Mucosa of stomach (tissue), 1 donor: Measurements from ENCODE around the gene DCAF7.

Experiments
- H3K27me3 ChIP-seq: one replicate; pipeline ENCODE4 v1.7.0; 2013; ENCODE audit warnings: mild to moderate bottlenecking, low read length; ENCODE audit not compliant: control insufficient read depth, insufficient read depth
- H3K36me3 ChIP-seq: one replicate; pipeline ENCODE4 v1.7.0; 2013; ENCODE audit warnings: low read length; ENCODE audit not compliant: control insufficient read depth, insufficient read depth
- H3K4me1 ChIP-seq: one replicate; pipeline ENCODE4 v1.7.0; 2013; ENCODE audit warnings: mild to moderate bottlenecking, low read length; ENCODE audit not compliant: control insufficient read depth, insufficient read depth
- H3K4me3 ChIP-seq: one replicate; pipeline ENCODE4 v1.7.0; 2013; ENCODE audit warnings: low read length
- H3K9ac ChIP-seq: one replicate; pipeline ENCODE4 v1.7.0; 2013; ENCODE audit warnings: mild to moderate bottlenecking, low read length, moderate library complexity
- H3K9me3 ChIP-seq: one replicate; pipeline ENCODE4 v1.7.0; 2013; ENCODE audit warnings: mild to moderate bottlenecking, low read length, moderate library complexity; ENCODE audit not compliant: control insufficient read depth
- donor health status: Pancreatic carcinoma.

DCAF7 gene

GRCh38 chr17:63579633-63580032, 29.4 kb downstream of the DCAF7 start:
- no peaks in the 10 kb centered on the region for H3K27me3 ChIP-seq
- peaks cover 6% of the 10 kb centered on the region for H3K36me3 ChIP-seq
- no peaks in the 10 kb centered on the region for H3K9me3 ChIP-seq
- peaks cover 11% of the 10 kb centered on the region for H3K4me1 ChIP-seq
- H3K9ac ChIP-seq = no peak overlapping the region
- no peak overlapping the region for H3K4me3 ChIP-seq

GRCh38 chr17:63587770-63588169, 37.5 kb downstream of the DCAF7 start:
- H3K9me3 ChIP-seq = no peaks in the 10 kb centered on the region
- H3K4me3 ChIP-seq = no peak overlapping the region
- H3K9ac ChIP-seq = no peak overlapping the region
- no peaks in the 10 kb centered on the region for H3K27me3 ChIP-seq
- H3K4me1 ChIP-seq = no peaks in the 10 kb centered on the region
- H3K36me3 ChIP-seq = peaks cover 25% of the 10 kb centered on the region

- Histone ChIP-seq H3K36me3 (peaks cover 25% of the 10 kb centered on the region), H3K4me3 (no peak overlapping the region), H3K27me3 (no peaks in the 10 kb centered on the region), H3K9me3 (no peaks in the 10 kb centered on the region), H3K9ac (no peak overlapping the region), H3K4me1 (no peaks in the 10 kb centered on the region)
These were observed 38.5 kb downstream of the DCAF7 start for GRCh38 chr17:63588797-63589196.

- Histone ChIP-seq H3K9me3 (no peaks in the 10 kb centered on the region), H3K36me3 (peaks cover 25% of the 10 kb centered on the region)
These were observed 39.4 kb downstream of the DCAF7 start for GRCh38 chr17:63589646-63590045.

GRCh38 chr17:63592797-63593196, 42.5 kb downstream of the DCAF7 start:
- H3K36me3 ChIP-seq = peaks cover 17% of the 10 kb centered on the region
- no peaks in the 10 kb centered on the region for H3K27me3 ChIP-seq
- no peak overlapping the region for H3K4me3 ChIP-seq
- H3K9ac ChIP-seq = no peak overlapping the region
- no peaks in the 10 kb centered on the region for H3K4me1 ChIP-seq
- no peaks in the 10 kb centered on the region for H3K9me3 ChIP-seq

More at GRCh38 chr17:63589646-63590045, 39.4 kb downstream of the DCAF7 start:
- no peak overlapping the region for H3K4me3 ChIP-seq
- no peaks in the 10 kb centered on the region for H3K27me3 ChIP-seq
- H3K4me1 ChIP-seq = no peaks in the 10 kb centered on the region
- H3K9ac ChIP-seq = no peak overlapping the region

- H3K27me3 ChIP-seq = no peaks in the 10 kb centered on the region
- H3K4me3 ChIP-seq = no peak overlapping the region
- H3K9me3 ChIP-seq = no peaks in the 10 kb centered on the region
- peaks cover 3% of the 10 kb centered on the region for H3K4me1 ChIP-seq
- H3K9ac ChIP-seq = no peak overlapping the region
- peaks cover 6% of the 10 kb centered on the region for H3K36me3 ChIP-seq
These were observed 44.9 kb downstream of the DCAF7 start for GRCh38 chr17:63595132-63595531.

GRCh38 chr17:63596856-63597586, 46.7 kb downstream of the DCAF7 start:
- Histone ChIP-seq H3K27me3 (no peaks in the 10 kb centered on the region), H3K4me1 (peaks cover 13% of the 10 kb centered on the region), H3K4me3 (no peak overlapping the region), H3K9ac (no peak overlapping the region), H3K9me3 (no peaks in the 10 kb centered on the region), H3K36me3 (no peaks in the 10 kb centered on the region)

- Histone ChIP-seq H3K4me1 (peaks cover 15% of the 10 kb centered on the region), H3K27me3 (no peaks in the 10 kb centered on the region), H3K9ac (no peak overlapping the region), H3K9me3 (no peaks in the 10 kb centered on the region), H3K36me3 (no peaks in the 10 kb centered on the region), H3K4me3 (no peak overlapping the region)
These were observed 48.0 kb downstream of the DCAF7 start for GRCh38 chr17:63598281-63598680.

- Histone ChIP-seq H3K9me3 (no peaks in the 10 kb centered on the region), H3K4me1 (peaks cover 15% of the 10 kb centered on the region), H3K4me3 (peak within 1 kb of the TSS; percentile 76), H3K9ac (peak within 1 kb of the TSS; percentile 90), H3K27me3 (no peaks in the 10 kb centered on the region), H3K36me3 (peaks cover under 1% of the 10 kb centered on the region)
These were observed 50.5 kb downstream of the DCAF7 start, which contains the start of gene TACO1 for GRCh38 chr17:63600569-63601438. TSS of gene TACO1 (plus strand) at chr17:63600895. CDS start at chr17:63601084, 189 bp downstream.

GRCh38 chr17:63601439-63602371, 51.4 kb downstream of the DCAF7 start:
- H3K4me1 ChIP-seq = peaks cover 15% of the 10 kb centered on the region
- peaks cover 6% of the 10 kb centered on the region for H3K36me3 ChIP-seq
- no peaks in the 10 kb centered on the region for H3K9me3 ChIP-seq
- no peaks in the 10 kb centered on the region for H3K27me3 ChIP-seq
- peak overlapping the region; percentile 76 for H3K4me3 ChIP-seq
- H3K9ac ChIP-seq = peak overlapping the region; percentile 90

- H3K4me1 ChIP-seq = no peaks in the 10 kb centered on the region
- H3K9ac ChIP-seq = no peak overlapping the region
- no peak overlapping the region for H3K4me3 ChIP-seq
- no peaks in the 10 kb centered on the region for H3K9me3 ChIP-seq
- no peaks in the 10 kb centered on the region for H3K27me3 ChIP-seq
- H3K36me3 ChIP-seq = peaks cover 6% of the 10 kb centered on the region
These were observed 59.7 kb downstream of the DCAF7 start for GRCh38 chr17:63609816-63610573.
